ENCODE measurements around the gene CNTLN. TPM values are rescaled to one million over a fixed set of nuclear protein-coding genes. Genes with fewer than 3 reads are reported as not detected.
"Not testable (repeated sequence)": the region's sequence is repeated elsewhere in the genome, so short reads cannot be mapped to it uniquely, and the experiment has no call there.

The CNTLN gene
- total RNA-seq, 2 experiments from 2014 or later, result 0.71 to 0.83 TPM

GRCh38 chr9:17291766-17292165 is 156.9 kb downstream of the CNTLN start:
- ATAC-seq (ENCODE audit: low read depth) (no peak), DNase-seq (no peak)
- Mint-ChIP-seq H3K36me3 (no peaks in the 10 kb centered on the region), H3K4me1 (no peaks in the 10 kb centered on the region), H3K9me3 (peaks cover 16% of the 10 kb centered on the region), H3K27me3 (no peaks in the 10 kb centered on the region), H3K27ac (no peak overlapping the region), H3K4me3 (no peak overlapping the region)
- POLR2A ChIA-PET, result no interaction called here

GRCh38 chr9:17293685-17294084 is 158.8 kb downstream of the CNTLN start:
- H3K9me3 Mint-ChIP-seq, result peaks cover 16% of the 10 kb centered on the region
- DNase-seq (no peak), ATAC-seq (ENCODE audit: low read depth) (no peak)
- POLR2A ChIA-PET, result no interaction called here
- no peak overlapping the region for H3K4me3 Mint-ChIP-seq
- no peaks in the 10 kb centered on the region for H3K4me1 Mint-ChIP-seq
- no peak overlapping the region for H3K27ac Mint-ChIP-seq
- H3K27me3 Mint-ChIP-seq, result no peaks in the 10 kb centered on the region
- no peaks in the 10 kb centered on the region for H3K36me3 Mint-ChIP-seq

DNA sequence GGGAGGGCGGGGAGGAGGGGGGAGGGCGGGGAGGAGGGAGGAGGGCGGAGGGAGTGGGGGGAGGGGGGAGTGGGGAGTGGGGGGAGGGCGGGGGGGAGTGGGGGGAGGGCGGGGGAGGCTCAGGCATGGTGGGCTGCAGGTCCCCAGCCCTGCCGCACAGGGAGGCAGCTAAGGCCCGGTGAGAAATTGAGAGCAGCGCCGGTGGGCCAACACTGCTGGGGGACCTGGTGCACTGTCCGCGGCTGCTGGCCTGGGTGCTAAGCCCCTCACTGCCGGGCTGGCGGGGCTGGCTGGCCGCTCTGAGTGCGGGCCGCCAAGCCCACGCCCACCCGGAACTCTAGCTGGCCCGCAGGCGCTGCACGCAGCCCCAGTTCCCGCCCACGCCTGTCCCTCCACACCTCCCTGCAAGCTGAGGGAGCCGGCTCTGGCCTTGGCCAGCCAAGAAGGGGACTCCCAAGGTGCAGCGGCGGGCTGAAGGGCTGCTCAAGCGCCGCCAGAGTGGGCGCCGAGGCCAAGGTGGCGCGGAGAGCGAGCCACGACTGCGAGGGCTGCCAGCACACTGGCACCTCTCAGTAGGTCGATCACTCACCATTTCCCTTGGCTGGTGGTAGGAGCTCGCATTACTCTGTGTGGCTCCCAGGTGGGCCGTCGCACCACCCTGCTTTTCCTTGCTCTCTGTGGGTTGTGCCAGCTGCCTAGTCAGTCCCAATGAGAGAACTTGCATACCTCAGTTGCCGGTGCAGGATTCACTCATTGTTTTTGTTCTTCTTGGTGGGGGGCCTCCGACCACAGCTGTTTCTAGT is 160.2 kb downstream of the CNTLN start:
- no peak overlapping the region for H3K4me3 Mint-ChIP-seq
- H3K4me1 Mint-ChIP-seq, result no peaks in the 10 kb centered on the region
- ATAC-seq (ENCODE audit: low read depth), result no peak
- POLR2A ChIA-PET, result no interaction called here
- H3K27ac Mint-ChIP-seq, result no peak overlapping the region
- H3K27me3 Mint-ChIP-seq, result no peaks in the 10 kb centered on the region
- no peak for DNase-seq
- H3K36me3 Mint-ChIP-seq, result no peaks in the 10 kb centered on the region
- H3K9me3 Mint-ChIP-seq, result peaks cover 18% of the 10 kb centered on the region

DNA sequence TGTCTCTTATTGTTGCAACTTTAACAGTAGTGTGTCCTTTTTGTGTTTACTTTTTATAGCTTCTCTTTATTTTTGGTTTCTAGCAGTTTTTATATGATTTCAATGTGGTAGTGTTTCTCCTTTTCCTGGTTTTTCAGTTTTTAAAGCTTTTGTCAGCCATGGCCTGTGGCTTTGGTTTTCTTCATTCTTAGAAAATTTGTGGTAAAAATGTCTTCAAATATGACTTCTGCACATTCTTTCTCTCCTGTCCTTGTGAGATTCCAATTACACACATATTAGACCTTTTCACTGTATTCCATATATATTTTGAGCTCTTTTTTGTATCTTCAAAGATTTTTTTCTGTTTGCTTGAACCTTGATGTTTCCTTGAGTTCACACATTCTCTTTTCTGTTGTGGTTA is 180.5 kb downstream of the CNTLN start:
- no peaks in the 10 kb centered on the region for H3K27me3 Mint-ChIP-seq
- no peaks in the 10 kb centered on the region for H3K36me3 Mint-ChIP-seq
- no peaks in the 10 kb centered on the region for H3K4me1 Mint-ChIP-seq
- H3K9me3 Mint-ChIP-seq, result no peaks in the 10 kb centered on the region
- no peak overlapping the region for H3K27ac Mint-ChIP-seq
- no peak for ATAC-seq (ENCODE audit: low read depth)
- no peak for DNase-seq
- POLR2A ChIA-PET, result no interaction called here
- no peak overlapping the region for H3K4me3 Mint-ChIP-seq

- Mint-ChIP-seq H3K4me1 (no peaks in the 10 kb centered on the region), H3K27ac (no peak overlapping the region)
- ATAC-seq (ENCODE audit: low read depth), result no peak
These were observed 184.0 kb downstream of the CNTLN start for GRCh38 chr9:17318821-17319320.

DNA sequence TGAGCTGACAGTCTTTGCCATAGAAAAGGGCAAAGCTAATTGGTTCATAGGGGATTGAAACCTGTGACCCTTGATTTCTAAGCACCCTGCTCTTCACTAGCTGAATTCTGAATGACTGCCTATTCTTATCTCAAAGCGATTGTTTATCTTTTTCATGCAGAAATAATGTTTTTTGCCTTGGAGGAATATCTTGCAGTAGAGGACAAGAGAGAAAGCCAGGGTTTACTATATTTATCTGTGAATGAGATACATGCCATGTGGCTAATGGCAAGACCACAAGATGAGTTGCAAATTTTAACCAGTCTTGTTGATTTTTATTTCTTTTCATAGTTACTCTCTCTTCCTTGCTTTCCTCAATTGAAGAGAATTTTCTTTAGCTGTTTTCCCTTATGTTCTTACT is 185.0 kb downstream of the CNTLN start:
- H3K4me1 Mint-ChIP-seq, result no peaks in the 10 kb centered on the region
- DNase-seq (no peak), ATAC-seq (ENCODE audit: low read depth) (no peak)
- no peaks in the 10 kb centered on the region for H3K9me3 Mint-ChIP-seq
- H3K27ac Mint-ChIP-seq, result no peak overlapping the region
- no peaks in the 10 kb centered on the region for H3K27me3 Mint-ChIP-seq
- no peak overlapping the region for H3K4me3 Mint-ChIP-seq
- POLR2A ChIA-PET, result no interaction called here
- H3K36me3 Mint-ChIP-seq, result no peaks in the 10 kb centered on the region

More at GRCh38 chr9:17318821-17319320, 184.0 kb downstream of the CNTLN start:
- no peaks in the 10 kb centered on the region for H3K36me3 Mint-ChIP-seq
- no peaks in the 10 kb centered on the region for H3K9me3 Mint-ChIP-seq
- DNase-seq, result no peak
- H3K27me3 Mint-ChIP-seq, result no peaks in the 10 kb centered on the region
- POLR2A ChIA-PET, result no interaction called here
- no peak overlapping the region for H3K4me3 Mint-ChIP-seq

DNA sequence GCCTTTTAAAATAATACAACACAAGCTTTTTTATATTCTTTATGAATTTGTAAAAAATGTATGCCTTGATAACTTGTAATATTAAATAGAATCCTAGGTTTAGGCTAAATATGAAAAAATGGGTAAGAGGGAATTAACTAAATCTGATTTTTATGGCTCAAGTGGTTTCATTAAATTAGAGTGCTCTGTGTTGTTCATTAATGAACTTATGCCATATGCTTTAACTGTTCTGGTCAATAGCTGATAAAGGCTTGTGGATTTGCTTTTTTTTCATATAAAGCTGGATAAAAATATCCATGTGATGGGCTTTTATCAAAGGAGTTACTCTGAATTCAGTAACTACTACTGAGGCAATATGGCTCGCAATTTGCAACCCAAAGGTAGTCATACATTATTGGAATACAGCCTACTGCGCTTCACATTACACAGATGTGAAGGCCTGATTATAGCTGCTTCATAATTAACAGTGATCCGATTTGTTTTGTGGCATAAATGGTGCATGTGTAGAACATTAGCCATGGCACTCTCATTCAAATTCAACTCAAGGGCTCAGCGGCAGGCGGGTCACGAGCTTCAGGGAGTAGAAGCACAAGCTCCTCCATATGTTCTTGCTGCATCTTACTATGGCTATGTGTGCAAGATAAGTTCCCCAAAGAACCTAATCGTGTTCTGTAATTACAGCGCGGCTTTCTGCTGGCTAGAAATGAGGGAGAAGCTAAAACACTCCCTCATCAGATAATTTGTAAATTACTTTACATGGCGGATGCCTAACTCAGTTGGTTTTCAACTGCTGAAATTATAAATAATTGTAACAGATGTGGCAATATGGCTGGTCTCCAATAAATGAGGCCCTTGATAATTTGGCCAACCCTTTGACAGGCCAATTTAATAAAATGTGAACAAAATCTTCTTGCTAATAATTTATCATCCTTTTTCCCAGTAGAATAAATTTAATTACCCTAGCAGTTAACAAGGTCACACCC is 188.3 kb downstream of the CNTLN start:
- DNase-seq (no peak), ATAC-seq (ENCODE audit: low read depth) (no peak)
- Mint-ChIP-seq H3K36me3 (no peaks in the 10 kb centered on the region), H3K27ac (no peak overlapping the region), H3K4me3 (no peak overlapping the region), H3K4me1 (no peaks in the 10 kb centered on the region), H3K27me3 (no peaks in the 10 kb centered on the region), H3K9me3 (no peaks in the 10 kb centered on the region)
- POLR2A ChIA-PET, result no interaction called here

GRCh38 chr9:17328331-17328730 is 193.5 kb downstream of the CNTLN start:
- no peak for ATAC-seq (ENCODE audit: low read depth)
- H3K4me1 Mint-ChIP-seq, result no peaks in the 10 kb centered on the region
- POLR2A ChIA-PET, result no interaction called here
- H3K27me3 Mint-ChIP-seq, result no peaks in the 10 kb centered on the region
- H3K27ac Mint-ChIP-seq, result no peak overlapping the region
- H3K9me3 Mint-ChIP-seq, result no peaks in the 10 kb centered on the region
- no peaks in the 10 kb centered on the region for H3K36me3 Mint-ChIP-seq
- no peak for DNase-seq
- H3K4me3 Mint-ChIP-seq, result no peak overlapping the region

GRCh38 chr9:17330097-17330496 is 195.3 kb downstream of the CNTLN start:
- Mint-ChIP-seq H3K27me3 (no peaks in the 10 kb centered on the region), H3K9me3 (no peaks in the 10 kb centered on the region), H3K4me3 (no peak overlapping the region), H3K36me3 (no peaks in the 10 kb centered on the region), H3K27ac (no peak overlapping the region), H3K4me1 (no peaks in the 10 kb centered on the region)
- no peak for ATAC-seq (ENCODE audit: low read depth)
- DNase-seq, result no peak
- POLR2A ChIA-PET, result no interaction called here

DNA sequence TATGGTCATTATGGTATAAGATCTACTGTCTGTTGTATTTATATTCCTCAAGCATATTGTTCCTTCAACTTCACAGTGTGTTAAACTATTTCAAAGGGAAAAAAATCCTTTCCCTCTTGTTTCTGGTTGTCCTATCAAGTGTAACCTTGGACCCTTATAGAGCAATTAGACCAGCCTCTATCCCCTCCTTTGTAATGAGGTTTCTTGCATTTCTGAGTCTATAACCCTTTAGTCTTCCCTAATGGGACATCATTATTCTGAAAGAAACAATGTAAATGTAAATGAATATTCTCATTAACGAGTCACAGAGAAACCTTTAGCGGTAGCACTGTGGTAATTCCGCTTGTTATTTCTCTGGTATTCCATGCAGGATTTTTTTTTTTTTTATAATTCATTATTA is 197.3 kb downstream of the CNTLN start:
- H3K4me1 Mint-ChIP-seq, result no peaks in the 10 kb centered on the region
- DNase-seq, result no peak
- H3K27me3 Mint-ChIP-seq, result no peaks in the 10 kb centered on the region
- H3K4me3 Mint-ChIP-seq, result no peak overlapping the region
- no peak overlapping the region for H3K27ac Mint-ChIP-seq
- H3K36me3 Mint-ChIP-seq, result no peaks in the 10 kb centered on the region
- no peaks in the 10 kb centered on the region for H3K9me3 Mint-ChIP-seq
- ATAC-seq (ENCODE audit: low read depth), result no peak
- POLR2A ChIA-PET, result no interaction called here

DNA sequence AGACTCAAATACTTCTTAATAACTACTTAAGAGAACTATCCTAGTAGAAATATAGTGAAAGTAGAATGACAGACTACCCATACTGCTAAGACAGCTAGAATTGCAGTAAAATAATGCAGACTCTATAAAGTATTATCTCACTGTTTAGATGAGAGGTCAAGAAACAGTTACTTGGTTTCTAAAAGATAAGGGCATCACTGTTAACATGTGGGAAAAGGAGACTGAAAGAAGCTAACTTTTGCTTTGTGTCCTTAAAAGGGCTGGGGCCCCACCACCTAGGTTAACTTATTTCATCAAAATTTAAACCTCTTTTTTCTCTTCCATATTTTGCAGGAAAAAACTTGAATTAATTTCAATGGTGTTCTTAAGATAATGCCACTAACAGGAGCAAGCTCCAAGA is 204.3 kb downstream of the CNTLN start:
- Mint-ChIP-seq H3K27ac (no peak overlapping the region), H3K36me3 (no peaks in the 10 kb centered on the region), H3K27me3 (no peaks in the 10 kb centered on the region), H3K4me1 (no peaks in the 10 kb centered on the region), H3K9me3 (no peaks in the 10 kb centered on the region), H3K4me3 (no peak overlapping the region)
- DNase-seq (no peak), ATAC-seq (ENCODE audit: low read depth) (no peak)
- POLR2A ChIA-PET, result no interaction called here

DNA sequence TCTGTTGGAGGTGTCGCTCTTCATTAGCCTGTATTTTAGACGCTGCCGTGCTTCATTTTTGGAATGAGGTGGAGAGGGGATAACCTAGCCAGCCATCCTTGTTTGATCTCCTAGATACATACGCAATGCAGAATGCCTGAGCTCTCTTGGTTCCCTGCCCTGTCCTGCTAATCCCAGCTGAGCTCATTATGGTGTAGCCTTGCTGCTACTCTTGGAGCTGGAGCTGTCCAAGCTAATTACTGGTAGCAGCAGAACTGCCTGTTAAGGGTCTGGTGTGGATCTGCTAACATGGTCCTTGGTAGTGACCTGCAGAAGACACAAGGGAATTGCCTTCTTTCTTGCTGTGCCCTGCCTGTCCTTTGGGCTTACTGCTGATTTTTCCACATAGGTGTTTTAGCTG is 207.9 kb downstream of the CNTLN start:
- Mint-ChIP-seq H3K27ac (no peak overlapping the region), H3K4me1 (no peaks in the 10 kb centered on the region), H3K27me3 (no peaks in the 10 kb centered on the region), H3K4me3 (no peak overlapping the region), H3K36me3 (no peaks in the 10 kb centered on the region), H3K9me3 (no peaks in the 10 kb centered on the region)
- no peak for DNase-seq
- ATAC-seq (ENCODE audit: low read depth), result no peak
- POLR2A ChIA-PET, result no interaction called here

GRCh38 chr9:17349831-17350230 is 215.0 kb downstream of the CNTLN start:
- no peaks in the 10 kb centered on the region for H3K4me1 Mint-ChIP-seq
- no peak overlapping the region for H3K27ac Mint-ChIP-seq
- no peaks in the 10 kb centered on the region for H3K36me3 Mint-ChIP-seq
- DNase-seq (no peak), ATAC-seq (ENCODE audit: low read depth) (no peak)
- peaks cover 1% of the 10 kb centered on the region for H3K9me3 Mint-ChIP-seq
- H3K27me3 Mint-ChIP-seq, result no peaks in the 10 kb centered on the region
- POLR2A ChIA-PET, result no interaction called here
- no peak overlapping the region for H3K4me3 Mint-ChIP-seq

GRCh38 chr9:17354006-17354405 is 219.2 kb downstream of the CNTLN start:
- ATAC-seq (ENCODE audit: low read depth); POLR2A ChIA-PET; H3K4me1 Mint-ChIP-seq; H3K9me3 Mint-ChIP-seq; DNase-seq; H3K27ac Mint-ChIP-seq; H3K27me3 Mint-ChIP-seq; H3K4me3 Mint-ChIP-seq; H3K36me3 Mint-ChIP-seq: not testable (repeated sequence)
